SK-N-SH (cell line): ENCODE measurements around the gene LPCAT1. TPM values are rescaled to one million over a fixed set of nuclear protein-coding genes. Genes with fewer than 3 reads are reported as not detected.

Experiments
- CTCF ChIA-PET: fragments of 300-600, 350-600 bp; formaldehyde crosslinking; extraction: SDS; loops from one replicate; lab custom pipeline; 2021; lab: Yijun Ruan, JAX
- POLR2A ChIA-PET: fragments of 350-600 bp; sonication (Branson Sonifier 250); formaldehyde crosslinking; extraction: SDS; loops from one replicate; lab custom pipeline; 2020; ENCODE audit warnings: antibody characterized with exemption, inconsistent platforms; lab: Yijun Ruan, JAX
- DNase-seq: peaks from one replicate; pipeline ENCODE4 v3.0.0; 2012
- H2AFZ ChIP-seq: fragments of 200-600 bp; sonication (generic); 2 replicates; pipeline ENCODE4 v1.8.1; 2016; ENCODE audit warnings: antibody characterized with exemption, mild to moderate bottlenecking, low read depth
- H3F3A ChIP-seq: fragments of 200-600 bp; sonication (generic); replicated peaks from 2 replicates; pipeline ENCODE3; 2016; ENCODE audit warnings: antibody characterized with exemption, mild to moderate bottlenecking; ENCODE audit not compliant: insufficient read depth
- H3K27ac ChIP-seq, 2 experiments: fragments of 200-500 bp in 1 of 2; fragments of 200-600 bp in 1 of 2; sonication (Bioruptor generic) in 1 of 2; sonication (generic), shearing (Covaris generic) in 1 of 2; 2 replicates each; pipeline versions ENCODE4 v1.5.1 to v1.6.1; 2014 to 2016; ENCODE audit warnings: low read depth in 2 of 2, inconsistent platforms in 1 of 2, low read length in 1 of 2, mild to moderate bottlenecking in 1 of 2, mixed read lengths in 1 of 2
- H3K27me3 ChIP-seq: fragments of 200-600 bp; sonication (generic), shearing (Covaris generic); 2 replicates; pipeline ENCODE4 v1.6.1; 2016; ENCODE audit warnings: mixed run types; ENCODE audit not compliant: insufficient read depth
- H3K36me3 ChIP-seq, 2 experiments: fragments of 200-500 bp in 1 of 2; fragments of 200-600 bp in 1 of 2; sonication (Bioruptor generic) in 1 of 2; sonication (generic) in 1 of 2; replicated peaks in 1 of 2; 2 replicates each; pipeline versions ENCODE3 to v1.5.1; 2014 to 2016; ENCODE audit warnings: low read length in 1 of 2, mild to moderate bottlenecking in 1 of 2; ENCODE audit not compliant: insufficient read depth in 2 of 2, control insufficient read depth in 1 of 2
- H3K4me1 ChIP-seq, 2 experiments: fragments of 200-500 bp in 1 of 2; fragments of 200-600 bp in 1 of 2; sonication (Bioruptor generic) in 1 of 2; sonication (generic), shearing (Covaris generic) in 1 of 2; 2 replicates each; pipeline versions ENCODE4 v1.5.1 to v1.6.1; 2014 to 2016; ENCODE audit warnings: low read depth in 1 of 2, low read length in 1 of 2, mixed run types in 1 of 2; ENCODE audit not compliant: insufficient read depth in 2 of 2, control insufficient read depth in 1 of 2
- H3K4me2 ChIP-seq: fragments of 200-600 bp; sonication (generic), shearing (Covaris generic); 2 replicates; pipeline ENCODE4 v1.6.1; 2017; ENCODE audit warnings: mixed run types
- H3K4me3 ChIP-seq, 2 experiments: fragments of 200-500 bp in 1 of 2; fragments of 200-600 bp in 1 of 2; sonication (Bioruptor generic) in 1 of 2; sonication (generic), shearing (Covaris generic) in 1 of 2; 2 replicates each; pipeline versions ENCODE4 v1.5.1 to v1.8.1; 2014 to 2016; ENCODE audit warnings: low read depth in 2 of 2, inconsistent platforms in 1 of 2, low read length in 1 of 2, mild to moderate bottlenecking in 1 of 2, mixed read lengths in 1 of 2, moderate library complexity in 1 of 2
- H3K79me2 ChIP-seq: fragments of 200-600 bp; sonication (generic); 2 replicates; pipeline ENCODE4 v1.8.1; 2017; ENCODE audit warnings: mild to moderate bottlenecking; ENCODE audit not compliant: insufficient read depth
- H3K9ac ChIP-seq: fragments of 200-600 bp; sonication (generic); 2 replicates; pipeline ENCODE4 v1.6.1; 2017; ENCODE audit warnings: mixed run types
- H3K9me2 ChIP-seq: fragments of 200-600 bp; sonication (generic); 2 replicates; pipeline ENCODE4 v1.6.1; 2017; ENCODE audit warnings: mixed run types
- H3K9me3 ChIP-seq: fragments of 200-600 bp; sonication (generic); 2 replicates; pipeline ENCODE4 v1.6.1; 2017; ENCODE audit warnings: mixed run types, mild to moderate bottlenecking, moderate library complexity
- H4K20me1 ChIP-seq: fragments of 200-600 bp; sonication (generic); 2 replicates; pipeline ENCODE4 v1.6.1; 2017; ENCODE audit warnings: mild to moderate bottlenecking, mixed run types; ENCODE audit not compliant: insufficient read depth
- CHD2 ChIP-seq: fragments of 150-350 bp; IDR thresholded peaks from 2 replicates; pipeline ENCODE4 v1.6.1; 2018; ENCODE audit warnings: low read length; ENCODE audit not compliant: partially characterized antibody
- ELF1 ChIP-seq: IDR thresholded peaks from 2 replicates; pipeline ENCODE4 v1.4.0; 2012
- FOXJ3 ChIP-seq: sonication (generic); formaldehyde crosslinking; IDR thresholded peaks from 2 replicates; pipeline ENCODE4 v1.5.1; 2020; ENCODE audit warnings: mild to moderate bottlenecking, missing genetic modification reagents
- GABPA ChIP-seq: IDR thresholded peaks from 2 replicates; pipeline ENCODE4 v1.4.0; 2012; ENCODE audit warnings: low read depth, mild to moderate bottlenecking
- GATA2 ChIP-seq: sonication (generic); formaldehyde crosslinking; IDR thresholded peaks from 2 replicates; pipeline ENCODE4 v1.5.0; 2020; ENCODE audit warnings: mild to moderate bottlenecking, missing genetic modification reagents
- MAX ChIP-seq: IDR thresholded peaks from 2 replicates; pipeline ENCODE4 v1.4.0; 2012; ENCODE audit warnings: low read depth
- MEF2A ChIP-seq: IDR thresholded peaks from 2 replicates; pipeline ENCODE4 v1.4.0; 2012; ENCODE audit warnings: low read depth, borderline replicate concordance
- NRF1 ChIP-seq: IDR thresholded peaks from 2 replicates; pipeline ENCODE4 v1.6.1; 2012; ENCODE audit warnings: low read depth, mild to moderate bottlenecking, low read length
- RCOR1 ChIP-seq: fragments of 150-350 bp; IDR thresholded peaks from 2 replicates; pipeline ENCODE4 v1.6.1; 2017; ENCODE audit warnings: antibody characterized with exemption, low read length
- RFX5 ChIP-seq: IDR thresholded peaks from 2 replicates; pipeline ENCODE4 v1.6.1; 2012; ENCODE audit warnings: mild to moderate bottlenecking, improper control_type of control experiment, low read length
- RXRA ChIP-seq: IDR thresholded peaks from 2 replicates; pipeline ENCODE4 v1.4.0; 2012; ENCODE audit warnings: low read depth, mild to moderate bottlenecking, borderline replicate concordance
- TCF12 ChIP-seq: IDR thresholded peaks from 2 replicates; pipeline ENCODE4 v1.4.0; 2012
- TEAD4 ChIP-seq: IDR thresholded peaks from 2 replicates; pipeline ENCODE4 v1.4.0; 2012; ENCODE audit warnings: mild to moderate bottlenecking, borderline replicate concordance; ENCODE audit not compliant: insufficient read depth
- WGBS: methylation state at CpG from one replicate; pipeline ENCODE4 v1.1.6; 2017; ENCODE audit warnings: low lambda C conversion rate; 5-methylcytosine and 5-hydroxymethylcytosine counted together
- polyA plus RNA-seq, 3 experiments: library from polyadenylated mRNA; depleted of rRNA; stranded (reverse); fragments of >200 nt; gene quantifications; 2 replicates each; pipeline ENCODE4 v1.2.3, GENCODE V29; 2012
- TF ChIP-seq, protein P1 (sequence below): IDR thresholded peaks from 2 replicates; pipeline ENCODE4 v1.4.0; 2012; ENCODE audit warnings: low read depth, borderline replicate concordance
- TF ChIP-seq, protein P2 (sequence below): IDR thresholded peaks from 2 replicates; pipeline ENCODE4 v1.4.0; 2012; ENCODE audit warnings: low read depth, borderline replicate concordance
- TF ChIP-seq, protein P3 (sequence below): IDR thresholded peaks from 2 replicates; pipeline ENCODE4 v1.6.1; 2012; ENCODE audit warnings: mild to moderate bottlenecking, low read depth, low read length, moderate library complexity

LPCAT1 gene
- polyA plus RNA-seq, 1 of the 3 experiments (the other 2 are of a cell fraction) = 42.3 TPM

DNA sequence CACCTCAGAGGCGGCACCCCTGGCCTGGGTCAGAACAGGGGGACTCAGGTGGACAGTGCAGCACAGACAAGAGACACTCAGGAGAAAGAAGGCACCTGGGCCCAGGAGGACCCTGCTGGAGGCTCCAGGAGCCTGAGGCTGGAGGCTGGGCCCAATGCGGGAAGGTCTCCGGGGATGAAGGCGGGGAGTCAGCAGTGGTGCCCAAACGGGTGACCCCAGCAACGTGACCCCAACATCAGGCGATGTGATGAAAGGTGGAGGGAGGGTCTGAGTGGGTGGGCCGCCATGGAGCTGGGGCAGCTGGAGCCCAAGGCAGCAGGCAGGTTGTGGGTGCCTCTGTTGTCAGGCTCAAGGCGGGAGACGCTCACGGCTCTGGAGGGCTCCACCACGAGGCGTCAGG, 37.5 kb downstream of the LPCAT1 start:
- Histone ChIP-seq H3K36me3 (peaks cover 4 to 45% of the 10 kb centered on the region in 2 experiments), H3K79me2 (no peaks in the 10 kb centered on the region), H3K4me2 (no peak overlapping the region), H3K9ac (no peak overlapping the region), H3K4me1 (peaks cover 0 to 3% of the 10 kb centered on the region in 2 experiments; a peak in 1 of 4 replicates), H3F3A (peaks cover 10% of the 10 kb centered on the region), H4K20me1 (peaks cover 7% of the 10 kb centered on the region; the same call in 1 of the 2 replicates), H3K27me3 (no peaks in the 10 kb centered on the region), H3K9me2 (no peaks in the 10 kb centered on the region), H2AFZ (no peak overlapping the region), H3K9me3 (no peaks in the 10 kb centered on the region), H3K27ac (no peak overlapping the region), H3K4me3 (no peak overlapping the region)
- WGBS = 95% methylated on average over 11 of the region's 13 CpGs
- CTCF ChIA-PET = interaction anchor here (1.1 kb wide), 1 partner anchor 13 kb away, joined by 3 read pairs; no protein-coding TSS in a partner anchor
- POLR2A ChIA-PET = no interaction called here
- TF ChIP-seq RCOR1 = no peak
- TF ChIP-seq CHD2 = no peak
- TF ChIP-seq NRF1 = no peak
- TF ChIP-seq GATA2 (CRISPR knock-in tag) = no peak
- no peak for TF ChIP-seq FOXJ3 (CRISPR knock-in tag)
- no peak for TF ChIP-seq TCF12
- TF ChIP-seq TEAD4 = no peak
- TF ChIP-seq, protein P1, sequence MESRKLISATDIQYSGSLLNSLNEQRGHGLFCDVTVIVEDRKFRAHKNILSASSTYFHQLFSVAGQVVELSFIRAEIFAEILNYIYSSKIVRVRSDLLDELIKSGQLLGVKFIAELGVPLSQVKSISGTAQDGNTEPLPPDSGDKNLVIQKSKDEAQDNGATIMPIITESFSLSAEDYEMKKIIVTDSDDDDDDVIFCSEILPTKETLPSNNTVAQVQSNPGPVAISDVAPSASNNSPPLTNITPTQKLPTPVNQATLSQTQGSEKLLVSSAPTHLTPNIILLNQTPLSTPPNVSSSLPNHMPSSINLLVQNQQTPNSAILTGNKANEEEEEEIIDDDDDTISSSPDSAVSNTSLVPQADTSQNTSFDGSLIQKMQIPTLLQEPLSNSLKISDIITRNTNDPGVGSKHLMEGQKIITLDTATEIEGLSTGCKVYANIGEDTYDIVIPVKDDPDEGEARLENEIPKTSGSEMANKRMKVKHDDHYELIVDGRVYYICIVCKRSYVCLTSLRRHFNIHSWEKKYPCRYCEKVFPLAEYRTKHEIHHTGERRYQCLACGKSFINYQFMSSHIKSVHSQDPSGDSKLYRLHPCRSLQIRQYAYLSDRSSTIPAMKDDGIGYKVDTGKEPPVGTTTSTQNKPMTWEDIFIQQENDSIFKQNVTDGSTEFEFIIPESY = no peak
- TF ChIP-seq, protein P2, sequence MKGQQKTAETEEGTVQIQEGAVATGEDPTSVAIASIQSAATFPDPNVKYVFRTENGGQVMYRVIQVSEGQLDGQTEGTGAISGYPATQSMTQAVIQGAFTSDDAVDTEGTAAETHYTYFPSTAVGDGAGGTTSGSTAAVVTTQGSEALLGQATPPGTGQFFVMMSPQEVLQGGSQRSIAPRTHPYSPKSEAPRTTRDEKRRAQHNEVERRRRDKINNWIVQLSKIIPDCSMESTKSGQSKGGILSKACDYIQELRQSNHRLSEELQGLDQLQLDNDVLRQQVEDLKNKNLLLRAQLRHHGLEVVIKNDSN = no peak
- no peak for DNase-seq

DNA sequence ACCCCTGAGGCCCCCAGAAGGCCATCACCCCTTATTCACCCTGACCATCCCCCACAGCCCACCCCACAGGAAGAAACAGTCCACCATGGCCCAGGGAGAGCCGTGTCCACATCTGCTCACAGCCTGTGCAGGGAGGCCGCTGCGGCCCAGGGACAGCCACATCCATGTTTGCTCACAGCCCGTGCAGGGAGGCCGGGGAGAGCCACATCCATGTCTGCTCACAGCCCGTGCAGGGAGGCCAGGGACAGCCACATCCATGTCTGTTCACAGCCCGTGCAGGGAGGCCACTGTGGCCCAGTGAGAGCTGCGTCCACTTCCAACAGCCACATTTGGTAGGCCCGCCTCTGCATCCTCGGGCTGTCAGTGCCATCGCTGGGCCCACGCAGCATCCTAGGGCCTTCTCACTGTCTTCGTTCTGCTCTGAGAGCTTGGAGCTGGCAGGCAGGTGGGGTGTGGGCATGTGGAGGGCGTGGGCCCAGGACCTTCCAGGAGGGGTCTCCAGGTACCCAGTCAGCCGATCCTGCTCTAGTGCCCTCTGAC, 38.1 kb downstream of the LPCAT1 start:
- CTCF ChIA-PET = interaction anchor here (1.5 kb wide), 1 partner anchor 159 kb away, joined by 5 read pairs; no protein-coding TSS in a partner anchor
- Histone ChIP-seq H3K9ac (no peak overlapping the region), H3K27ac (no peak overlapping the region), H3K79me2 (no peaks in the 10 kb centered on the region), H3K4me2 (no peak overlapping the region), H4K20me1 (peaks cover 9% of the 10 kb centered on the region; the same call in 1 of the 2 replicates), H3K36me3 (peaks cover 4 to 39% of the 10 kb centered on the region in 2 experiments), H3K27me3 (no peaks in the 10 kb centered on the region), H3F3A (peaks cover 10% of the 10 kb centered on the region)
- WGBS = 95% methylated on average over 4 of the region's 15 CpGs
- no peak for DNase-seq
- no peak for TF ChIP-seq MAX
- TF ChIP-seq RFX5 = no peak
- TF ChIP-seq, protein P3, sequence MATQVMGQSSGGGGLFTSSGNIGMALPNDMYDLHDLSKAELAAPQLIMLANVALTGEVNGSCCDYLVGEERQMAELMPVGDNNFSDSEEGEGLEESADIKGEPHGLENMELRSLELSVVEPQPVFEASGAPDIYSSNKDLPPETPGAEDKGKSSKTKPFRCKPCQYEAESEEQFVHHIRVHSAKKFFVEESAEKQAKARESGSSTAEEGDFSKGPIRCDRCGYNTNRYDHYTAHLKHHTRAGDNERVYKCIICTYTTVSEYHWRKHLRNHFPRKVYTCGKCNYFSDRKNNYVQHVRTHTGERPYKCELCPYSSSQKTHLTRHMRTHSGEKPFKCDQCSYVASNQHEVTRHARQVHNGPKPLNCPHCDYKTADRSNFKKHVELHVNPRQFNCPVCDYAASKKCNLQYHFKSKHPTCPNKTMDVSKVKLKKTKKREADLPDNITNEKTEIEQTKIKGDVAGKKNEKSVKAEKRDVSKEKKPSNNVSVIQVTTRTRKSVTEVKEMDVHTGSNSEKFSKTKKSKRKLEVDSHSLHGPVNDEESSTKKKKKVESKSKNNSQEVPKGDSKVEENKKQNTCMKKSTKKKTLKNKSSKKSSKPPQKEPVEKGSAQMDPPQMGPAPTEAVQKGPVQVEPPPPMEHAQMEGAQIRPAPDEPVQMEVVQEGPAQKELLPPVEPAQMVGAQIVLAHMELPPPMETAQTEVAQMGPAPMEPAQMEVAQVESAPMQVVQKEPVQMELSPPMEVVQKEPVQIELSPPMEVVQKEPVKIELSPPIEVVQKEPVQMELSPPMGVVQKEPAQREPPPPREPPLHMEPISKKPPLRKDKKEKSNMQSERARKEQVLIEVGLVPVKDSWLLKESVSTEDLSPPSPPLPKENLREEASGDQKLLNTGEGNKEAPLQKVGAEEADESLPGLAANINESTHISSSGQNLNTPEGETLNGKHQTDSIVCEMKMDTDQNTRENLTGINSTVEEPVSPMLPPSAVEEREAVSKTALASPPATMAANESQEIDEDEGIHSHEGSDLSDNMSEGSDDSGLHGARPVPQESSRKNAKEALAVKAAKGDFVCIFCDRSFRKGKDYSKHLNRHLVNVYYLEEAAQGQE = no peak
- no peak for TF ChIP-seq MEF2A
- TF ChIP-seq GABPA = no peak
- no peak for TF ChIP-seq ELF1
- no peak for TF ChIP-seq RXRA
- TF ChIP-seq GATA2 (CRISPR knock-in tag) = no peak
- TF ChIP-seq, all 33 proteins: peak for 0
- Histone ChIP-seq H2AFZ (no peak overlapping the region), H3K4me3 (no peak overlapping the region), H3K4me1 (peaks cover 0 to 3% of the 10 kb centered on the region in 2 experiments; a peak in 1 of 4 replicates), H3K9me3 (no peaks in the 10 kb centered on the region), H3K9me2 (no peaks in the 10 kb centered on the region)
- POLR2A ChIA-PET = no interaction called here
